NCI-H187 treated with DMSO at 0.1 percent for 48 hours (cell line): ENCODE data around the gene KIF16B.
"Not testable (repeated sequence)": the region's sequence is repeated elsewhere in the genome, so short reads cannot be mapped to it uniquely, and the experiment has no call there.

Experiments
- DNase-seq: peaks from one replicate; lab custom pipeline; 2025; lab: John Stamatoyannopoulos, UW

KIF16B gene

DNA sequence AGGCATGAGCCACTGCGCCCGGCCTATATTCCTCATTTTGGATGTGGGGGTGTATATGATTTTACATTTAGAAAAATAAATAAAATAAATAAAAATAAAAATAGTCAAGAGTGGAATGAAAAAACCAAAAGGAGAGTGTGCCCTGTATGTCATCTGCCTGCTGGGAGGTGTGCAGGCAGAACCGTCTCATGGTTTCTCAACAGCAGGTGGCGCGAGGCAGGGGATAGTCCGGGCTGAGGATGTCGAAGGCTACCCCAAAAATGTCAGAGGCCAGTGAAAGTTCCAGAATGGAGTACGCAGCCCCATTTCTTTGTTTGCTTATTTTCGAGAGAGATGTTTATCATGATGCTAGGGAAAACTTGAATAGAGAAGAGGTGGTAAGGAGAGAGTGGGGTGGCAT lies 16.4 kb upstream of the KIF16B start:
- DNase-seq: no peak

DNA sequence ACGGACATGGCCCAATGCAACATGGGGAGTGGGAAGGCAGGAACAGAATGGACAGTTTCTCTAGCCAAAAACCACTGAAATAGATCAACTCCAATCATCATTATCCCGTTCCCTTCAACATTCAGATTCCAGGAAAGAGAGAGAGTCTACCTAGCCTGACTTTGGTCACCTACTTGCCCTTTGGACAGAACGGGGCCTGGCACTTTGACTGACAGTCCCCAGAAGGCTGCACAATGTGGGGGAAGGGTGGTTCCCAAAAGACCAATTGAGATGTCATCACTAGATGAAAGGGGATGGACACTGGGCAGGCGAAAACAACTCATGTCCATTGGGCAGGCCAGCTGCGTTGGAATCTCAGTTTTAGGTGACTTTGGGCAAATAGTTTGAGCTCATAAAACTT lies 15.0 kb upstream of the KIF16B start:
- no peak for DNase-seq

DNA sequence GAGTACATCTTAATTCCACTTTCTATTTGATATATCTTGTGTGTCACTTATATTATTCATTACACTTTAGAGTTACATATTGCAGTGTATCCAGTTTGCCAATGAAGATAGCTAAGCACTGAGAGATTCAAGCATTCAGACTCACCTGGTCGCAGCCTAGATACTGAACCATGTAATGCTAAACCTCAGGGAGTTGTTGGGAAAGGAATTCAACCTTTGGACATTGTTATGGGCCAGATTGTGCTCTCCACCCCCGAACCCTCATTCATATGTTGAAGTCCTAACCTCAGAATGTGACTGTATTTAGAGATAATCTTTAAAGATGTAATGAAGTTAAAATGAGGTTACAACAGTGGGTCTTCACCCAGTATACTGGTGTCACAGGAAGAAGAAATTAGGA lies 13.8 kb upstream of the KIF16B start:
- DNase-seq: no peak

DNA sequence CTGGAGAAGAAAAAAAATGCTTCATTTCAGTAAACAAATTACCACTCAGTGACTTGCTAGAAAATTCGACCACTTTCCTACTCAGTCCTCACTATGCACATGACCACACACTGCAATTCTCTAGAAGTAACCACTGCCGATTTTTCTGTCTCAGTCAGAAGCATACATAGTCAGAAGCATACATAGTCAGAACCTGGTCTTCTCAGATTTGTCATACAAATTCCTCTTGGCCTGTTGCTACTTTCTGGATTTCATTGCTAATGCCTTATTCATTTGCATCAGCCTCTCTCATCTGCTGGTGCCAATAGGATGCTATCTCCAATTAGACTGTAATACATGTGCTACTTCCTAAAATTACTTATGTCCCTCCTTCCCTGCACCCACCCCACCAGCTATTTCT lies 10.2 kb upstream of the KIF16B start:
- DNase-seq: no peak

DNA sequence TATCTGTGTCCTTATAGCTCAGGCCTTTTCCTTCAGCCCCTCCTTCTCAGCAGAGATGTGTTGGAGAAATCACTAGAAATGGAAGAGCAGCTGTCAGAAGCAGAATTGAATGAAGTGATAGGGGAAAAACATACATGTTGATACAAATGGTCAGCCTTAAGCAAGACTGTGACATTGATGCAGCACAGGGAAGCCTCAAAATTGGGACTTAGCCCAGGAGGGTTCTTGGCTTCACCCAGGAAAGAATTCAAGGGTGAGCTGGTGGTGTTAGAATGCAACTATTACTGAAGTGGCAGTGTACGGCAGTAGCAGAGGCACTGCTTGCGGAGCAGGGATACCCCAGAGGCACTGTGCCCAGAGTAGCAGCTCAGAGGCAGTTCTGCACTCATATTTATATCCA lies 8.0 kb upstream of the KIF16B start:
- DNase-seq: no peak

DNA sequence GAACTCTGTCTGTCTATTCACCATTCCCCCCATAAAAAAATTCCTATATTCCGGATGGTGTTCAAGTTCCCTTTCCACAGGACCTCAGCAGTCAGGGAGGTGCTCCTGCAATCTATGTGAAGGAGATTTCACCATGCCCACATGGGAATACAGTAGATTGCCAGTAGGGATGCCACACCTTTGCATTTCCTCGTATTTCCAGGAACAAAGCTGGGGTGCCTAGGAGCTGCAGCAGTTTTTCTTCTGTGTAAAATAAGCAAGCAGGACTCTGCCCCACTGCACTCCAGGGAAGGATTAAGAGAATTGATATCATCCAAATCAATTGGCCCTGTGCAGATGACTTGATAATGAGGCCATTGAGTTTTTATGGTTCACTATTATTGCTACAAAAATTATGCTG lies 7.4 kb upstream of the KIF16B start:
- DNase-seq: no peak

DNA sequence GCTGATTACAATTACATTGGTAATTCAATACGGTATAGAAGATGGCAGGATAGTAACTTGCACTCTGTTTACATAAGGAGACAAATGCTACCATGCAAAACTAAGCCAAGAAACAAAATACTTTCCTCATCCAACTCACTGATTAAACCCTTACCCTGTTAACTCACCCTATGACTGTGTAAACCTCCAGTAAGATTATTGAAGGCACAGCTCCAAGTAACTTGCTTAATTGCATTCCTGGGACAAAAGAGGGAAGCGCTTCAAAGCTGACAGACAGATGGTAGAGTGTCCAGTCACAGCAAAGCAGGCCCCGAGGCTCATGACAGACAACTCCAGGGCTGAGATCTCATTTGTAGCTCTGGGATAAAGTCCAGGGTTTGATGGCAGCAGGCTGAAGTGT lies 6.9 kb upstream of the KIF16B start:
- DNase-seq: no peak

DNA sequence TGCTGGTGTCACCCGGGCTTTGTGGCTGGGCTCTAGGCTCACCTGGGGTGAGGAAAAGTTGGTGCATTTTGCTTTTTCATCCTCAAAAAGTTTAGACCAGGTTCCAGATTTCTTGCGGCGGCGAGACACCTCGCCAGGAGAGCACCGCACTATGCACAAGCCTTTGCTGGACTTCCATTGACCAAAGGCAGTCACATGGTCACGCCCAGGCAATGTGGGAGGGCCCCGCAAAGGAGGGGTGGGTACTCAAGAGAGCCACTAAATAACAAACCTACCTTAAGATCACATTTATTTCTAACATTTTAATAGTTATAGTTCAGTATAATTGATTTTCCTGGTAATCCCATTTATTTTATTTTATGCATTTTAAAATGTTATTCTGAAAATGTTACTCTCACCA lies 3.0 kb upstream of the KIF16B start:
- no peak for DNase-seq

DNA sequence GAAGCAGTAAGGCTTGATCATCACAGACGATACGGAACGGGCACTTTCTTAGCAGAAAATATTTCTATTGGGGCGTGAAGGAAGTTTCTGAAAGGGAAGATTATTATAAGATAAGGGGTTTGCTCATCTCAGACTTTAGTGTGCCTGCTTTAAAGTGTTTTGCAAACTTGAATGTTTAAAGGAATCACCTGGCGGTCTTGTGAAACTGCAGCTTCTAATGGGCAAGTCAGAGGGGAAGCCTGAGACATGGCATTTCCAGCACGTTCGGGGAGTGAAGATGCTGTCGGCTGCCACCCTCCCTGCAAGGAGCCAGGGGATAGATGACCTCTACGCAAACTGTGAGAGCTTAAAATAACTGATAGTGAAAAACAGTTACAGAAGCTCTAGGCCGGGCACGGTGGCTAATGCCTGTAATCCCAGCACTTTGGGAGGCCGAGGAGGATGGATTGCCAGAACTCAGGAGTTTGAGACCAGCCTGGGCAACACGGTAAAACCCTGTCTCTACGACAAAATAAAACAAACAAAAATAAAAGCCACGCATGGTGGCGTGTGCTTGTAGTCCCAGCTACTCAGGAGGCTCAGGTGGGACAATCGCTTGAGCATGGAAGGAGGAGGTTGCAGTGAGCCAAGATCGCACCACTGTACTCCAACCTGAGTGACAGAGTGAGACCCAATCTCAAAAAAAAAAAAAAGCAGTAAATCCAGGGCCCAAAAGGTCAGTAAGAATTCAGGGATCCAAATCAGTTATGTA lies 2.3 kb upstream of the KIF16B start:
- no peak for DNase-seq

DNA sequence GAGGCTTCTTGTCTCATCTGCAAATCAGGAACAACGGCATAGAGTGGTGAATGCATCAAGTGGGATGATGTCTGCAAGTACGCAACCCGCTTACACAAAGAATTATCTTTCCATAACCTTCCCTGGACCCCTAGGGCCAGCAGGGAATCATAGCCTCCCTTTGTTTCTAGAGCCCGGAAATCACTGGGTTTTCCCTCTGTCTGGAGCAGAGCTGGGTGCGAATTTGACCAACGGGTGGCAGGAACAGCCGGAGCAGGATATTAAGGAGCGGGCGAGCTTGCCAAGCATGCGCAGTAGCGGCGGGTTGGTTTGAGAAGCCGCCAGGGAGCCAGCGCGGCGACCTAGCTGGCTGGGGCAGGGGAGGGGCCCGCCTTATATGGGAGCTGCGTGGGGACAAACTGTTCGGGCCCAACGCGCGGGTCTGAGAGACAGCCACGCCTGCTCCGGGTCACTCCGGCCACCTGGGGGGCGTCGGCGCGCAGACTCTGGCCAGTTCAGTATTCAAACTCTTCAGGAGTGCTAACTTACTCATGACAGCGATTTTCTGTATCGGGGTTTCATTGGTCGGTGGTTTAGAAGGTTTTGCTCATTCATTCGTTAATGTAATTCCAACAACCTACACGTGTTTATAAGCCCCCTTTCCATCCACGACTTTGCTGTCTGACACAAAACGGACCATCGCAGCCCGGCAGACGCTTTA lies 1.6 kb upstream of the KIF16B start:
- no peak for DNase-seq

DNA sequence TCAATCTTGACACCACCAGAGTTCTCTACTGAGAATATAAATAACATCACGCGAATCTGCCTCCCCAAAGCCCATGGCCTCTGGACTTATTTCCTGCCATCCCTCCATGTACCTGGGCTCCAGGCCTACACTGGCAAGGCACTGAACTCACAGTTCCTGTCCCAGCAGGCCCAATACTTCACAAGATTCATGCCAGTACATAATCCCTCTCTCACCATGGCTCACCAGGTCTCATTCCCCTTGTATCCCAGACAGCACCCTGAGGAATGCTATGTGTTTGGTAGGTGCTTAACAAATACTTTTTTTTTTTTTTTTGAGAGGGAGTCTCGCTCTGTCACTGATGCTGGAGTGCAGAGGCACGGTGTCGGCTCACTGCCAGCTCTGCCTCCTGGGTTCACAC lies 1.9 kb downstream of the KIF16B start:
- no peak for DNase-seq

DNA sequence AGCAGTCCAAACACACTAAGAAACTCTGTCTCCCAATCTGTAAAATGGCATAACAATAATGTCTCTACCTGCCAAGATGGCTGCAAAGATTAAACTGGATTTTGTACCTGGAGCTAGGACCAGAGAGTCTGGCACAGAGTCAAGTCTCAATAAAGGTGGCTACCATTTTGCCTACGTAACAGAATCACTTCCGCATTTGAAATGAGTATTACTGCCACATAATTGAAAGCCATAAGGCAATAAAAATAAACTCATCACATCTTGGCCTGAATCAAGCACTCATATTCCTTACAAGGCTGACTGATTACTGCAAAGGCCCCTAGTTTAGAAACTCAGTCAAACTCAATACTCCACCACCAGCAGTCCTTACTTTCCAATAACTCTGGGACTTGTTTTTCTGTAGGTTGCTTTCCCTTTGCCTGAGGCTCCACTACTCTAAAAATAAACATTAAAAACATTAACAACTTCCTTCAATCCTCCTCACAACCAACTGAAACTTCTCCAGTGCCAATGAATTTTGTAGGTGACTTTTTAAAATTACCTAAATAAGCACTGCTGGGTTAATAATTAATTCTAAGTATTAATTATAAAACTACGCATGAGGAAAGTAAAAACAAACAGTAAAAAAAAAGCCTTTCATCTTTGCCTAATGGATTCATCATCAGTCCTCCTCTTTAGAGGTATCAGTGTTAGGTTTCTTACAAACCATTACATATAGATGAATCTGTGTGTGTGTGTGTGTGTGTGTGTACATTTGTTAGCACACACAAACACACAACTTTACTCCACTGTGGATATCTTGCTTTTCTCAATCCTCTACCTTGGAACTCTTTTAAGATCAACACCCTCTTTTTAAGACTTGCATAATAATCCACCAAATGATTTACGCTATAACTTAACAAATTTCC lies 3.7 kb downstream of the KIF16B start:
- no peak for DNase-seq

DNA sequence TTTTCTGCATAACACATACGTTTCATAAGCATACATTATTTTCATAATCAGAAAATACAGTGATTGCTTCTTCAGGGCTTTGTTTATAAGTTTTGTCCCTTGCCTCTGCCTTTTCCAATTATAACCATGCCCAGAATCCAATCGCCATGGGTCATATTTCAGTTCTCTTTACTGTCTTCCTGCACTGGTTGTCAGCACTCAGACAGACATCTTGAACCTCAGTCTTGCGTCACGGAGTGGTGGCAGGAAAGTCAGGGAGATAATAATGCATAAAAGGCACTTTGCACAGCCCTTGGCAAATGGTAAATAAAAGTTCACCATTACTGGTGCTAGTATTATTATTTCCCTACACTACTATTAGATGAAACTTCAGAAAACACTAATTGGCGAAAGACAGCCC lies 7.2 kb downstream of the KIF16B start:
- no peak for DNase-seq

DNA sequence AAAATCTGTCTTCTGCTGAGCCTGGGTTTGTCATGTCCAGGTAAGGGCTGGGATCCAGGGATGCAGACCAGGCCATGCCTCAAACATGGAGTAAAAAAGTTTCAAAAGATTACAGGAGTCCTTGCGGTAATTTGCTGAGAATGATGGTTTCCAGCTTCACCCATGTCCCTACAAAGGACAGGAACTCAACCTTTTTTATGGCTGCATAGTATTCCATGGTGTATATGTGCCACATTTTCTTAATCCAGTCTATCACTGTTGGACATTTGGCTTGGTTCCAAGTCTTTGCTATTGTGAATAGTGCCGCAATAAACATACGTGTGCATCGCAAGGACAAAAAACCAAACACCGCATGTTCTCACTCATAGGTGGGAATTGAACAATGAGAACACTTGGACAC lies 9.2 kb downstream of the KIF16B start:
- not testable (repeated sequence) for DNase-seq

DNA sequence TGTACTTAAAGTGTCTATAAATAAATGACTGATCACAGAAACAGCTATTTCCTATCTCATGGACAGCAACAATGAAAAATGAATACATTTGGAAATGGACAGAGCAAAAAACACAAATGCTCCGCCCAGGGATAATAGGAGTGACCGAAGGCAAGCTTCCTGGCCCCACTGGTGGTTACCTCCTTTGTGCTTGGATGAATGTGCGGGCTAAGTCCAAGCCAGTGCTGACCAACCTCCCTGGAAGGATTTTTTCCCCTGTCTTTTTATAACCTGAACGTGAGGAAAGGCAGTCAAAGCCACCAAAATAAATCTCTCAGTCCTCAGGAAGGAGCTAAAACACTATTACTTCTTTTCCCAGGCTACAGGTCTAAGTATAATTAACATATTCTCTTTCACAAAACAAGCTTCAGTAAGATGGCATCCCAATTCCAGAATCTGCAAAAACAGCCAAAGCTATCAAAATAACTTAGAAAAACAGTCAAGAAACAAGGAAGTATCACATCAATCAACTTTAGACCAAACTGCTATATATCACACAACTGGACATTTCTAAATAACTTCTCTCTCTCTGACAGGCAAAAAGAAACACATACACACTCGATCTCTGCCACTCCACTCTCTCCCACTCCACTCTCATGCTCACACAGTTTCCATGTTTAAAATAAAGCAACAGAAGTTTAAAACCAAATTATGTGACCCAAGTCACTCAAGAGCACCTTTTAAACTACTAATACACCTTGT lies 10.0 kb downstream of the KIF16B start:
- no peak for DNase-seq

DNA sequence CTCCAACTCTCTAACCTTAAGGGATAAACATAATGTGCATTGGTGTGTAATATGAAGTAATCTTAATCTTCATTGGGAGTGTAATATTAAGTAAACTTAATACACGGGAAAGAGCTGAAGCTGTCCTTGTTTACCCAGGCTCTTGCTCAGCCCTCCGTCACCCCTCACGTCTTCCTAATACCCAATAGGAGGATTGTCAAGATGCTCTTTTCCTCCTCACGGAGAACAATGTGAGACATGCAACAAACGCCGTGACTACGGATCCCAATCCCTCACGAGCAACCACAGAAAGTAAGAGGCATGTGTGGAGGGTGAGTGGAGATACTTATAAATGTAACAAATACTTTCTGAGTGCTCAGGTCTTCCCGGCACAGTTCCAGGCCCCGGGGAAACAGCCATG lies 11.0 kb downstream of the KIF16B start:
- DNase-seq: no peak

DNA sequence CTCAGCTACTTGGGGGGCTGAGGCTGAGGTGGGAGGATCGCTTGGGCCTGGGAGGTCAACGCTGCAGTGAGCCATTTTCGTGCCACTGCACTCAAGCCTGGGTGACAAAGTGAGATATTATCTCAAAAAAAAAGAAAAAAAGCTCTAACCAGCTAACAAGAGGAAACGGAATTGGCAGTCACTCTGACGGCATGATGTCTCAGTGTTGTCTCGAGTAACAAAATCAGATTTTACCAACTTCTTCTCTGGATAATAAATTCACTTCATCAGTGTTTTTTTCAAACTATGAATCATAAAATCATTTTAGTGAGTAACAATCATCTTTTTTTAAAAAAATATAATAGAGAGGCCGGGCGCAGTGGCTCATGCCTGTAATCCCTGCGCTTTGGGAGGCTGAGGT lies 12.6 kb downstream of the KIF16B start:
- DNase-seq: no peak

DNA sequence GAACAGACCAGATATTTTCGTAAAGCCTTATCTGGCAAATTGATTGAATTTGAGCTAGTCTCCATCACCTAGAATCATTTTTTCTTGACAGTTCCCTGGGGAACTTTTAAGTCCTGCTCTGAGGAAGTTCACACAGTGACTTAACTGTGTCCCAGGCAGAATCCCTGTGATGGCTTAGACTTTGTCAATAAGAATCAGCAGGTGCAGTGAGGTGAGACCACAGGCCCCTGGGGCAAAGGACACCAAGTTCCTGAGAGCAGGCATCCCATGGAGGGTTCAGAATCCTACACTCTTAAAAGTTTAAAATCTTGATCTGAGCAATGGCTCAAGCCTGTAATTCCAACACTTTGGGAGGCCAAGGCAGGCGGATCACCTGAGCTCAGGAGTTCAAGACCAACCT lies 13.0 kb downstream of the KIF16B start:
- no peak for DNase-seq

DNA sequence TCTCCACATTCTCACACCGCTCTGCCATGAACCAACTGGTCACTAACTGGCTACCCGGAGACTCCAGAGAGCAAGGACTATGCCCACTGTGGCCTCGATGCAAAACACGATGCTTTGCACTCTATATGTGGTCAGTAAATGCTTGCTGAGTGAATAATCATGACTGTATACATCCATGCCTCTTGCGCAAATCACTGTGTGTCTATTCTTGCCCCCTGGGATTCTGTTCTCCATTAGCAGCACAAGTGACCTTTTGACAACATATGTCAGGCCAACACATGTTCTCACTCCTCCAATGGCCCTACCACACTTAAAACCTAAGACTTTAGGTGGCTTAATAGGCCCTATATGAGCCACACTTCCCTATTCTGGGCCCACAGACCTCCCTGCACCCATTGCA lies 16.9 kb downstream of the KIF16B start:
- no peak for DNase-seq

DNA sequence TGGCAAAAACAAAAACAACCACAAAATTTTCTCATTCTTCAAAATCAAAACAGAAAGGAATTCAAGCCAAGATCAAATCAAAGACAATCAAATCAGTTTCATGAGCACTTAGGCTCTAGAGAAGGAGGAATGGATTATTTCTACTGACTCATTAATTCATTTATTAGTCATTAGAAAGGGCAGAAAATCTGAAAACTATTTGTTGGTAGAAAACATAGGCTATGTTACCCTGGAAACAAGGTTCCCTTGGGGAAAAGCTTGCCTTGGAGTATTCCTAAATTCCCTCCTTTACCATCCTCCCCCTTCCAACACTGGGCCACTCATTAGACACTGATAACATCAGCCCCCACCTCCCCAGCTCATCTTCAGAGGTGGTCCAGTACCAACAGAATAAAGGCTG lies 17.5 kb downstream of the KIF16B start:
- no peak for DNase-seq

DNA sequence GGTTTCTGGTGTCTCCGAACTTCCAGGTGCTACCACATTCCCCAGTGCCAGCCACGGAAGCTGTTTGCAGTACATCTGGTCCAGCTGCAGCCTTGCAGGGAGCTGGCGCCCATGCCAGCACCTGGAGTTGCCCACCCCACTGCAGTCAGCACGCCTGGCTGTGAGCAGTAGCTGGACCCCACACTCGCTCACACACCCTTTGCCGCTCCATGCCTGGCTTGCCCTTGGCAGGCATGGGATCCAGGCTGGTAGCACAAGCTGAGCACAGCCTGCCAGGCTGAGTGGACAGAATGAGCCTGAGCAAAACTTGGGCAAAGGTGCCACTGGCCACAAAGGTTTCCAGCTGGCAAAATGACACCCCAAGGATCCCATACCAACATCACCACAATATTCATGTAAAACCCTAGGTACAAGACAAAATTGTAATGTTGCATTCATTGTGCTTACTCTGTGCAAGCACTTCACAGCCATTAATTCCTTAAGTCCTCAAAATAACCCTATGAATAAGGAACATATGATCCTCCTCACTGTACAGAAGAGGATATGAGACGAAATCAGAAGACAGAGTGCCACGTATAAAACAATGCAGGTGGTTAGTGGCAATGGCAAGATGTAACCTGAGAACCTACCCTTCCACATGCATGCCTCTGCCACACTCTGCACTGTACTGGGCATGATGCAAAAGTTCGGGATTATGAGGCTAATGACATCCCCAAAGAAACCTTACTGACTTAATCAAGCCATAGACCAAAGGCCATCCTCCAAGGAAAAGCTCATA lies 18.3 kb downstream of the KIF16B start:
- no peak for DNase-seq
